Activated CD4-positive, alpha-beta T cell treated with anti-CD3 and anti-CD28 coated beads for 36 hours (primary cell): ENCODE measurements around the gene ANAPC2. TPM values are rescaled to one million over a fixed set of nuclear protein-coding genes. Genes with fewer than 3 reads are reported as not detected.

Experiments
- ATAC-seq: fragments of 200-7000 bp; cut with Tn5 transposase; one replicate; pipeline ENCODE4 v1.10.0; 2021; ENCODE audit warnings: mild to moderate bottlenecking, moderate library complexity
- CTCF ChIA-PET: fragments of 350-600 bp; sonication (Branson Sonifier 250); formaldehyde crosslinking; loops from one replicate; lab custom pipeline; 2021; ENCODE audit warnings: antibody characterized with exemption; lab: Charles Lee
- POLR2A ChIA-PET: fragments of 350-600 bp; sonication (Branson Sonifier 250); formaldehyde crosslinking; loops from one replicate; lab custom pipeline; 2021; ENCODE audit warnings: antibody characterized with exemption, inconsistent platforms; lab: Charles Lee
- DNase-seq: peaks from one replicate; pipeline ENCODE4 v3.0.0-alpha.2; 2020
- H3K27ac Mint-ChIP-seq: one replicate; pipeline ENCODE4 v1.8.0; 2021; ENCODE audit warnings: mixed read lengths
- H3K27me3 Mint-ChIP-seq: one replicate; pipeline ENCODE4 v1.8.0; 2021; ENCODE audit warnings: mixed read lengths
- H3K36me3 Mint-ChIP-seq: one replicate; pipeline ENCODE4 v1.8.0; 2021; ENCODE audit warnings: low read depth, mixed read lengths
- H3K4me1 Mint-ChIP-seq: one replicate; pipeline ENCODE4 v1.8.0; 2021; ENCODE audit warnings: mixed read lengths
- H3K4me3 Mint-ChIP-seq: one replicate; pipeline ENCODE4 v1.8.0; 2021; ENCODE audit warnings: mild to moderate bottlenecking, moderate library complexity, mixed read lengths
- H3K9me3 Mint-ChIP-seq: one replicate; pipeline ENCODE4 v1.8.0; 2021; ENCODE audit warnings: low read depth, mixed read lengths
- intact Hi-C, 2 experiments: fragments of 100-400 bp; cut with DNase I in 1 of 2; cut with micrococcal nuclease in 1 of 2; formaldehyde crosslinking; loops; one replicate each; pipeline versions ENCODE4 v1.14.2 to v1.15.1; 2022 to 2024; cut with DNase I, micrococcal nuclease
- total RNA-seq, 2 experiments: library from RNA; stranded (reverse); gene quantifications; one replicate each; pipeline ENCODE4 v1.2.3, GENCODE V29; 2021

The ANAPC2 gene
- total RNA-seq, 2 experiments from 2014 or later = 30.8 to 38.4 TPM

- no peak overlapping the region for H3K27ac Mint-ChIP-seq
- H3K9me3 Mint-ChIP-seq = no peaks in the 10 kb centered on the region
- ATAC-seq = no peak
- ChIA-PET CTCF (no interaction called here), POLR2A (no interaction called here)
- H3K4me1 Mint-ChIP-seq = peaks cover 4% of the 10 kb centered on the region
- intact Hi-C loops = no loop called here
- H3K36me3 Mint-ChIP-seq = peaks cover 10% of the 10 kb centered on the region
- no peak for DNase-seq
- H3K27me3 Mint-ChIP-seq = no peaks in the 10 kb centered on the region
- H3K4me3 Mint-ChIP-seq = no peak overlapping the region
Measured at GRCh38 chr9:137179761-137180160, 8.6 kb downstream of the ANAPC2 start.

GRCh38 chr9:137178939-137179630 lies 9.3 kb downstream of the ANAPC2 start:
- Mint-ChIP-seq H3K36me3 (peaks cover 10% of the 10 kb centered on the region), H3K27ac (no peak overlapping the region), H3K9me3 (no peaks in the 10 kb centered on the region), H3K27me3 (no peaks in the 10 kb centered on the region), H3K4me3 (no peak overlapping the region), H3K4me1 (no peaks in the 10 kb centered on the region)
- intact Hi-C loops = no loop called here
- ChIA-PET CTCF (no interaction called here), POLR2A (no interaction called here)
- DNase-seq = no peak
- no peak for ATAC-seq

- no peaks in the 10 kb centered on the region for H3K9me3 Mint-ChIP-seq
- no peak for DNase-seq
- CTCF ChIA-PET = no interaction called here
- peaks cover 10% of the 10 kb centered on the region for H3K36me3 Mint-ChIP-seq
- intact Hi-C loops = no loop called here
- no peak overlapping the region for H3K4me3 Mint-ChIP-seq
- H3K27me3 Mint-ChIP-seq = no peaks in the 10 kb centered on the region
- H3K4me1 Mint-ChIP-seq = no peaks in the 10 kb centered on the region
- ATAC-seq = no peak
- no peak overlapping the region for H3K27ac Mint-ChIP-seq
- POLR2A ChIA-PET = no interaction called here
Measured at GRCh38 chr9:137178201-137178938, 10.0 kb downstream of the ANAPC2 start.

DNA sequence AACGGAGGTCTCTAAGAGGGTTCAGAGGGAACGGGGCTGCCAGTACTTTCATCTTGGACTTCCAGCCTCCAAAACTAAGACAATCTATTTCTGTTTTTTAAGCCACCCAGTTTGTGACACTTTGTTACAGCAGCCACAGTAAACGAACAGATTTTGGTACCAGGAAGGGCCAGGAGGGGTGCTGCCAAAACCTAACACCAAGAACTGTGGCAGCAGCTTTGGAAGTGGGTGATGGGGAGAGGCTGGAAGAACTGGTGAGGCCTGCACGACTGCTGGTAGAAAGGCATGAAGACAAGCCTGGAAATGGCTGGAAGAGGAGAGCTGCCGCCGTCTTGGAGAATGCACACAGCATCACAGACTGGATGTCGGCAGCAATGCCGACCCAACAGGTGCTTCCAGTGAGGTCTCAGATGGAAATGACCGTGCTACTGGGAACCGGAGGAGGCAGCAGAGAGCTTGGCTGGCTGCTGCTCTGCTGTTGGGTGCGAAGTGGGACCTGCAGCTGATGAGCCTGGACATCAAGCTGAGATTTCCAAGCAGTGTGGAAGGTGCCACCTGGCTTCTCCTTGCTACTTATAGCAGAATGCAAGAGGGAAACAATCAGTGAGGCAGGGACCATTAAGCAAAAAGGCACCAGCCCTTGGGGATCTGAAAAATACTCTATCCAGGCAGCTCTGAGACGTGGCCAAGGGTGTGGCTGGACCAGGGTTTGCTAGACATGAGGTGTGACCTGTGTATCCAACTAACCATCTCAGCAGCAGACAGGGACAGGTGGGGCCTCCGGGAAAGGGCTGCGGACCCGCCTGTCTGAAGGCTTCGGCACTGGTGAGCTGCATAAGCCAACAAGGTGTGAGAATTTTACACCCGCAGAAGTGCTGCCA lies 11.8 kb downstream of the ANAPC2 start:
- ChIA-PET POLR2A (no interaction called here), CTCF (interaction anchor here (0.6 to 1.5 kb wide), 7 partner anchors 12 to 194 kb away, joined by 3 to 7 read pairs (median 3); partner anchors contain the start of genes LCNL1, RNF208 and SSNA1)
- Mint-ChIP-seq H3K4me1 (no peaks in the 10 kb centered on the region), H3K9me3 (no peaks in the 10 kb centered on the region), H3K36me3 (peaks cover 6% of the 10 kb centered on the region), H3K27ac (no peak overlapping the region), H3K4me3 (no peak overlapping the region), H3K27me3 (peaks cover 2% of the 10 kb centered on the region)
- intact Hi-C loops = no loop called here
- DNase-seq (peak; percentile 54), ATAC-seq (peak; percentile 59)

- H3K36me3 Mint-ChIP-seq = peaks cover 6% of the 10 kb centered on the region
- POLR2A ChIA-PET = no interaction called here
- H3K4me1 Mint-ChIP-seq = no peaks in the 10 kb centered on the region
- ATAC-seq = peak; percentile 10
- DNase-seq = no peak
- H3K27ac Mint-ChIP-seq = no peak overlapping the region
- CTCF ChIA-PET = interaction anchor here (1.0 to 1.9 kb wide), 3 partner anchors 19 to 62 kb away, joined by 3 to 5 read pairs (median 3); no protein-coding TSS in a partner anchor
- intact Hi-C loops = no loop called here
- H3K4me3 Mint-ChIP-seq = no peak overlapping the region
- no peaks in the 10 kb centered on the region for H3K9me3 Mint-ChIP-seq
- H3K27me3 Mint-ChIP-seq = peaks cover 4% of the 10 kb centered on the region
Measured at GRCh38 chr9:137175345-137175961, 12.9 kb downstream of the ANAPC2 start.

DNA sequence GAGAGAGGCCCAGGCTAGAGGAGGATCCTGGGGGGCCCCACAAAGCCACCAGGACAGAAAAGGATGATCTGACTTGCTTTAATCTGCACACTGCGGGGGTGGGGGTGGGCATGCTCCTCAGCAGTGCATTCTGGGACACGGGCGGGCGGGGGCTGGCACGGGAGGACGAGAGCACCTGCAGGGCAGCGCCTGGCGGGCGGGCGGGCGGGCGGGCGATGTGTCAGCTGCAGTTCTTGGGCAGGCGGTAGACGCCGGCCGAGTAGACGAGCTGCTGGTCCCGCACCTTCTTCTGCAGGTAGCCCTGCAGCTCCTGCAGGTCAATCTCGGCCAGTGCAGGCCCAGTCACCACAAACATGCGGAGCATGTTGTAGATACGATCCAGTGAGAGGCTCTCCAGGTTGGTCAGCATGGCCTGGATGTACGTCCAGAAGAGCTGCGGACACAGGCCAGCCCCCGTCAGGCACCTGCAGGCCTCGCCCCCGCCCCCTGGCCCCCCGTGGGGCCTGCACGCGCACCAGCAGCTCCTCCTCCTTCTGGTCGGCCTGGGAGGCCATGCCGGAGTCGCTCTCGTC lies 13.6 kb downstream of the ANAPC2 start:
- Mint-ChIP-seq H3K36me3 (peaks cover 6% of the 10 kb centered on the region), H3K4me1 (no peaks in the 10 kb centered on the region), H3K27ac (no peak overlapping the region), H3K9me3 (no peaks in the 10 kb centered on the region), H3K27me3 (peaks cover 10% of the 10 kb centered on the region), H3K4me3 (no peak overlapping the region)
- intact Hi-C loops = no loop called here
- peak; percentile 29 for ATAC-seq
- ChIA-PET POLR2A (no interaction called here), CTCF (interaction anchor here (1.0 to 1.9 kb wide), 3 partner anchors 18 to 62 kb away, joined by 3 to 5 read pairs (median 3); no protein-coding TSS in a partner anchor)
- peak; percentile 59 for DNase-seq

DNA sequence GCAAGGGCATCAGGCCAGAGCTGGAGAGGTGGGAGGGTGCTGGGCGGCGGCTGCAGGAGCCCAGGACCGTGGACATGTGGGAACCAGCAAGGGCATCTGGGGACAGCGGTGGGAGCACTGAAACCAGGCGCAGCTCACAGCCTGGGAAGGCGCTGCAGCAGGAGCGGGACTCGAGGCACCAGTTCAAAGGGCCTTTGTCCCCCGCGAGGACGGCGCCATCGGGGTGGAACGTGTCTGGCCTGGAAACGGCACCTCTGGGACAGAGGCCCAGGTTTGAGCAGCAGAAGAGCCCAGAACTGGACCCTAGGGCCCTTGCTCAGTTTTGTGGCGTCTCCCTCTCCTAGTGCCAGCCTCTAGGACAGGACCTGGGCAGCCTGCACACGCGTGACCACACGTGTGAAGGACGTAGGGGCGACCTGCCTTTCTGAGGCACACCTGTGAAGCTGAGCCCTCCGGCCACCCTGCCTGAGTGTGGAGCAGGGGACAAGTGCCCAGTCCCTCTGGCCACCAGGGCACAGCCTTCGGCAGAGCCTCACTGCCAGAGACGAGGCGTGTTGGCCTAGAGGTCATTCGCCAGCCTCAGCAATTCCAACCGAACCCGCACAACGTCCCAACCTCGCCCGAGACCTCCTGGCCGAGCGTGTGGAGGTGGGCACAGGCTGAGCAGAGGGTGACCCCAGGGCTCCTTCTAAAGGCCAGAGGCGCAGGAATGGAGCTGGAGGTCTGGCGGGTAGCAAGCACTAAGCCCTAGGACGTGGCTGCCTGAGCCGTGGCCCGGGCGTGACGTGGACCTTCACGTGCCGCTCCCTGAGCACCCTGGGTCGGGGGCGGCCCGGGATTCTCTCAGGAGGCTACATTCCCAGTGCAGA lies 14.3 kb downstream of the ANAPC2 start:
- Mint-ChIP-seq H3K27me3 (peaks cover 10% of the 10 kb centered on the region), H3K27ac (no peak overlapping the region), H3K4me3 (no peak overlapping the region), H3K4me1 (no peaks in the 10 kb centered on the region), H3K9me3 (no peaks in the 10 kb centered on the region), H3K36me3 (peaks cover 2% of the 10 kb centered on the region)
- CTCF ChIA-PET = interaction anchor here (1.0 to 1.9 kb wide), 3 partner anchors 17 to 63 kb away, joined by 3 to 5 read pairs (median 3); no protein-coding TSS in a partner anchor
- intact Hi-C loops = no loop called here
- no peak for ATAC-seq
- POLR2A ChIA-PET = no interaction called here
- DNase-seq = no peak

- no peaks in the 10 kb centered on the region for H3K4me1 Mint-ChIP-seq
- H3K9me3 Mint-ChIP-seq = no peaks in the 10 kb centered on the region
- H3K27me3 Mint-ChIP-seq = peaks cover 13% of the 10 kb centered on the region
- intact Hi-C loops = no loop called here
- no peak overlapping the region for H3K4me3 Mint-ChIP-seq
- ATAC-seq (no peak), DNase-seq (no peak)
- no peak overlapping the region for H3K27ac Mint-ChIP-seq
- ChIA-PET CTCF (no interaction called here), POLR2A (no interaction called here)
- H3K36me3 Mint-ChIP-seq = peaks cover 2% of the 10 kb centered on the region
Measured at GRCh38 chr9:137172901-137173795, 15.2 kb downstream of the ANAPC2 start.

DNA sequence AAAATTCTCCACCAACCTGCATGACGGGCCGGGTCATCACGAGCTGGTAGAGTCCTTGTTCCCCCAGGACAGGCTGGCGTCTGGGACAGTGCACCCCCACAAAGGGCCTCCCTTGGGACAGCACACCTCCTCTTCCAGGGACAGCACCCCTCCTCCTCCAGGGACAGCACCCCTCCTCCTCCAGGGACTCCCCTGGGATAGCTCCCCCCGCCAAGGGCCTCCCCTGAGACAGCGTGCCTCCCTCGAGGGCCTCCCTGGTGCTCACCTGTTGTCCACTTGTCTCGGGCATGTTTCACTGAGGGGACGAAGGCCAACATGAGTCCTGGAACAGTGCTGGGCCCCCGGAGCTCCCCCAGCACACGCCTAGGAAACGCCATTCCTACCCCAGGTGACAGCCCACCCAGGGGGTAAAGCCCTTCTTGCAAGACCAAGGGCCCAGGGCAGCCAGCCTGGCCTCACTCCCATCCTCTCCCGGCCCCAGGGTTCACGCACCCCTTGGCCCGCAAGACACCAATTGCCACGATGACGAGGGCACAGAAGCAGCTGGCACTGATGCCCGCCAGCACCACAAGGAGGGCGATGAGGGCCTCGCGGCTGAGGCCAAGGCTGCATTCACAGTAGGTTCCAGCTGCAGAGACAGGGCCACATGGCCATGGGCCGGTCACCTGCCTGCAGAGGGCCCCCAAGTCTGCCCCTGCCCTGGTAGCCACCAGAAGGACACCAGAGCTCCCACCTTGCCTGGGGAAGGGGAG lies 17.0 kb downstream of the ANAPC2 start:
- no peaks in the 10 kb centered on the region for H3K4me1 Mint-ChIP-seq
- no peaks in the 10 kb centered on the region for H3K36me3 Mint-ChIP-seq
- ATAC-seq (no peak), DNase-seq (no peak)
- H3K4me3 Mint-ChIP-seq = no peak overlapping the region
- intact Hi-C loops = no loop called here
- CTCF ChIA-PET = interaction anchor here (1.1 kb wide), 1 partner anchor 14 kb away, joined by 3 read pairs; no protein-coding TSS in a partner anchor
- peaks cover 19% of the 10 kb centered on the region for H3K27me3 Mint-ChIP-seq
- POLR2A ChIA-PET = no interaction called here
- no peak overlapping the region for H3K27ac Mint-ChIP-seq
- no peaks in the 10 kb centered on the region for H3K9me3 Mint-ChIP-seq
